ENCODE results near the gene DNAJC7.
A peak's percentile ranks its signal among the peaks of the same experiment; 100 is the strongest.

The DNAJC7 gene

GRCh38 chr17:42018988-42019387 lies 1.7 kb upstream of the DNAJC7 start:
- H2BK120ac ChIP-seq (ENCODE audit: low read depth, low read length) = no peak overlapping the region
- WGBS = 93% methylated on average over 4 of the region's 4 CpGs
- no peak overlapping the region for H4K91ac ChIP-seq (ENCODE audit: low read length)

GRCh38 chr17:42018339-42018738 lies 1.1 kb upstream of the DNAJC7 start:
- Histone ChIP-seq H3K4me1 (ENCODE audit: control insufficient read depth, insufficient read depth, low read depth, low read length) (peaks cover 12% of the 10 kb centered on the region), H3K9me3 (ENCODE audit: control insufficient read depth, low read length) (no peaks in the 10 kb centered on the region), H2AFZ (ENCODE audit: low read depth, low read length) (no peak overlapping the region), H3K9ac (ENCODE audit: low read length) (peak overlapping the region; percentile 96), H2BK15ac (ENCODE audit: low read depth, poor library complexity, severe bottlenecking) (no peak overlapping the region), H3K23ac (ENCODE audit: low read length in 2 of 2) (no peak overlapping the region), H3K18ac (ENCODE audit: low read depth in 1 of 2, low read length in 2 of 2) (no peak overlapping the region), H2BK12ac (ENCODE audit: low read length in 2 of 2) (peak overlapping the region in 1 of 2 experiments; percentile 3), H3K27ac (ENCODE audit: low read length, poor library complexity, severe bottlenecking) (no peak overlapping the region), H3K36me3 (ENCODE audit: control insufficient read depth in 1 of 2, insufficient read depth in 2 of 2, low read depth in 1 of 2, low read length in 2 of 2) (peaks cover 15 to 17% of the 10 kb centered on the region in 2 experiments), H2BK120ac (ENCODE audit: low read depth, low read length) (no peak overlapping the region), H2AK5ac (ENCODE audit: low read length, severe bottlenecking) (peak overlapping the region; percentile 44), H3K4ac (ENCODE audit: low read depth in 1 of 2, low read length in 2 of 2) (peak overlapping the region in 1 of 2 experiments; percentile 4), H4K91ac (ENCODE audit: low read length) (peak overlapping the region; percentile 57), H2BK5ac (ENCODE audit: low read depth, low read length, poor library complexity, severe bottlenecking) (no peak overlapping the region), H3K79me1 (replicated peaks; ENCODE audit: low read length, poor library complexity, severe bottlenecking) (peaks cover 14% of the 10 kb centered on the region), H3K4me3 (ENCODE audit: insufficient read depth in 1 of 2, low read depth in 1 of 2, low read length in 2 of 2) (peak overlapping the region in 1 of 2 experiments; percentile 95), H4K8ac (ENCODE audit: low read length) (peak overlapping the region; percentile 45), H3K14ac (ENCODE audit: low read length in 2 of 2) (no peak overlapping the region), H3K27me3 (ENCODE audit: control insufficient read depth in 1 of 2, insufficient read depth in 1 of 2, low read length in 2 of 2) (no peaks in the 10 kb centered on the region), H3K4me2 (ENCODE audit: low read length, poor library complexity, severe bottlenecking) (no peak overlapping the region)
- no peak for DNase-seq
- 15% methylated on average over 3 of the region's 3 CpGs for WGBS

More at GRCh38 chr17:42018988-42019387, 1.7 kb upstream of the DNAJC7 start:
- DNase-seq = no peak
- H3K27ac ChIP-seq (ENCODE audit: low read length, poor library complexity, severe bottlenecking) = no peak overlapping the region
- H2AK5ac ChIP-seq (ENCODE audit: low read length, severe bottlenecking) = no peak overlapping the region
- no peaks in the 10 kb centered on the region for H3K9me3 ChIP-seq (ENCODE audit: control insufficient read depth, low read length)
- no peak overlapping the region for H3K4me2 ChIP-seq (ENCODE audit: low read length, poor library complexity, severe bottlenecking)
- no peak overlapping the region for H3K9ac ChIP-seq (ENCODE audit: low read length)
- H4K8ac ChIP-seq (ENCODE audit: low read length) = no peak overlapping the region
- H3K18ac ChIP-seq (ENCODE audit: low read depth in 1 of 2, low read length in 2 of 2) = no peak overlapping the region
- H2BK12ac ChIP-seq (ENCODE audit: low read length in 2 of 2) = no peak overlapping the region
- peaks cover 21 to 24% of the 10 kb centered on the region in 2 experiments for H3K36me3 ChIP-seq (ENCODE audit: control insufficient read depth in 1 of 2, insufficient read depth in 2 of 2, low read depth in 1 of 2, low read length in 2 of 2)
- no peak overlapping the region for H2AFZ ChIP-seq (ENCODE audit: low read depth, low read length)
- H3K4me3 ChIP-seq (ENCODE audit: insufficient read depth in 1 of 2, low read depth in 1 of 2, low read length in 2 of 2) = no peak overlapping the region
- H3K79me1 ChIP-seq (replicated peaks; ENCODE audit: low read length, poor library complexity, severe bottlenecking) = peaks cover 14% of the 10 kb centered on the region
- no peak overlapping the region for H2BK5ac ChIP-seq (ENCODE audit: low read depth, low read length, poor library complexity, severe bottlenecking)
- H3K4me1 ChIP-seq (ENCODE audit: control insufficient read depth, insufficient read depth, low read depth, low read length) = peaks cover 17% of the 10 kb centered on the region
- H3K4ac ChIP-seq (ENCODE audit: low read depth in 1 of 2, low read length in 2 of 2) = no peak overlapping the region
- H3K23ac ChIP-seq (ENCODE audit: low read length in 2 of 2) = no peak overlapping the region
- no peaks in the 10 kb centered on the region for H3K27me3 ChIP-seq (ENCODE audit: control insufficient read depth in 1 of 2, insufficient read depth in 1 of 2, low read length in 2 of 2)
- no peak overlapping the region for H3K14ac ChIP-seq (ENCODE audit: low read length in 2 of 2)
- no peak overlapping the region for H2BK15ac ChIP-seq (ENCODE audit: low read depth, poor library complexity, severe bottlenecking)

GRCh38 chr17:42017866-42018200 lies 594 bp upstream of the DNAJC7 start:
- Histone ChIP-seq H3K27me3 (ENCODE audit: control insufficient read depth in 1 of 2, insufficient read depth in 1 of 2, low read length in 2 of 2) (no peaks in the 10 kb centered on the region), H3K14ac (ENCODE audit: low read length in 2 of 2) (no peak overlapping the region), H3K79me1 (replicated peaks; ENCODE audit: low read length, poor library complexity, severe bottlenecking) (peaks cover 14% of the 10 kb centered on the region), H3K4ac (ENCODE audit: low read depth in 1 of 2, low read length in 2 of 2) (peak overlapping the region; percentile 53 to 93), H3K4me3 (ENCODE audit: insufficient read depth in 1 of 2, low read depth in 1 of 2, low read length in 2 of 2) (peak overlapping the region; percentile 94 to 95), H2BK15ac (ENCODE audit: low read depth, poor library complexity, severe bottlenecking) (no peak overlapping the region), H4K91ac (ENCODE audit: low read length) (peak overlapping the region; percentile 74), H2AK5ac (ENCODE audit: low read length, severe bottlenecking) (no peak overlapping the region), H3K4me2 (ENCODE audit: low read length, poor library complexity, severe bottlenecking) (peak overlapping the region; percentile 92), H2BK5ac (ENCODE audit: low read depth, low read length, poor library complexity, severe bottlenecking) (no peak overlapping the region), H4K8ac (ENCODE audit: low read length) (peak overlapping the region; percentile 93), H3K27ac (ENCODE audit: low read length, poor library complexity, severe bottlenecking) (peak overlapping the region; percentile 80), H3K9me3 (ENCODE audit: control insufficient read depth, low read length) (no peaks in the 10 kb centered on the region), H3K18ac (ENCODE audit: low read depth in 1 of 2, low read length in 2 of 2) (peak overlapping the region; percentile 86 to 95), H3K23ac (ENCODE audit: low read length in 2 of 2) (no peak overlapping the region), H3K9ac (ENCODE audit: low read length) (peak overlapping the region; percentile 96), H2AFZ (ENCODE audit: low read depth, low read length) (peak overlapping the region; percentile 29), H2BK120ac (ENCODE audit: low read depth, low read length) (no peak overlapping the region), H2BK12ac (ENCODE audit: low read length in 2 of 2) (no peak overlapping the region), H3K4me1 (ENCODE audit: control insufficient read depth, insufficient read depth, low read depth, low read length) (peaks cover 13% of the 10 kb centered on the region), H3K36me3 (ENCODE audit: control insufficient read depth in 1 of 2, insufficient read depth in 2 of 2, low read depth in 1 of 2, low read length in 2 of 2) (peaks cover 12 to 13% of the 10 kb centered on the region in 2 experiments)
- 5% methylated on average over 11 of the region's 11 CpGs for WGBS
- DNase-seq = no peak

- Histone ChIP-seq H2BK12ac (ENCODE audit: low read length in 2 of 2) (peak overlapping the region; percentile 6 to 13), H3K27me3 (ENCODE audit: control insufficient read depth in 1 of 2, insufficient read depth in 1 of 2, low read length in 2 of 2) (no peaks in the 10 kb centered on the region), H4K91ac (ENCODE audit: low read length) (no peak overlapping the region), H3K9ac (ENCODE audit: low read length) (peak overlapping the region; percentile 96), H2AK5ac (ENCODE audit: low read length, severe bottlenecking) (peak overlapping the region; percentile 61), H3K4me1 (ENCODE audit: control insufficient read depth, insufficient read depth, low read depth, low read length) (peaks cover 14% of the 10 kb centered on the region), H3K14ac (ENCODE audit: low read length in 2 of 2) (peak overlapping the region in 1 of 2 experiments; percentile 96), H2BK5ac (ENCODE audit: low read depth, low read length, poor library complexity, severe bottlenecking) (no peak overlapping the region), H3K9me3 (ENCODE audit: control insufficient read depth, low read length) (no peaks in the 10 kb centered on the region), H3K27ac (ENCODE audit: low read length, poor library complexity, severe bottlenecking) (peak overlapping the region; percentile 93), H2BK120ac (ENCODE audit: low read depth, low read length) (no peak overlapping the region), H3K79me1 (replicated peaks; ENCODE audit: low read length, poor library complexity, severe bottlenecking) (peaks cover 7% of the 10 kb centered on the region), H3K4me3 (ENCODE audit: insufficient read depth in 1 of 2, low read depth in 1 of 2, low read length in 2 of 2) (peak overlapping the region; percentile 94 to 95), H2BK15ac (ENCODE audit: low read depth, poor library complexity, severe bottlenecking) (no peak overlapping the region), H2AFZ (ENCODE audit: low read depth, low read length) (no peak overlapping the region), H4K8ac (ENCODE audit: low read length) (no peak overlapping the region), H3K4me2 (ENCODE audit: low read length, poor library complexity, severe bottlenecking) (peak overlapping the region; percentile 90), H3K23ac (ENCODE audit: low read length in 2 of 2) (peak overlapping the region in 1 of 2 experiments; percentile 64), H3K18ac (ENCODE audit: low read depth in 1 of 2, low read length in 2 of 2) (peak overlapping the region; percentile 97 to 99), H3K4ac (ENCODE audit: low read depth in 1 of 2, low read length in 2 of 2) (peak overlapping the region; percentile 39 to 98), H3K36me3 (ENCODE audit: control insufficient read depth in 1 of 2, insufficient read depth in 2 of 2, low read depth in 1 of 2, low read length in 2 of 2) (peaks cover 4 to 6% of the 10 kb centered on the region in 2 experiments)
- WGBS = 27% methylated on average over 9 of the region's 12 CpGs
- peak; percentile 37 for DNase-seq
Measured at GRCh38 chr17:42016411-42016831, 818 bp downstream of the DNAJC7 start.
